GM20431 (cell line): ENCODE data around the gene RRBP1.

Experiments
- in situ Hi-C: fragments of 300-500 bp; cut with MseI, MboI; formaldehyde crosslinking; loops from one replicate; pipeline ENCODE4 v1.15.0; 2020; ENCODE audit warnings: low sequenced_read_pairs; ENCODE audit not compliant: unreplicated experiment

Gene RRBP1

GRCh38 chr20:17566345-17566744 lies 115.7 kb downstream of the RRBP1 start:
- in situ Hi-C loops = no loop called here

- in situ Hi-C loops = no loop called here
These were observed 116.7 kb downstream of the RRBP1 start for GRCh38 chr20:17565169-17565845.
